NCI-H1105 (cell line): ENCODE results near the gene TOR1B.

Experiments used
- DNase-seq: peaks from one replicate; lab custom pipeline; 2025; lab: John Stamatoyannopoulos, UW

Gene TOR1B

DNA sequence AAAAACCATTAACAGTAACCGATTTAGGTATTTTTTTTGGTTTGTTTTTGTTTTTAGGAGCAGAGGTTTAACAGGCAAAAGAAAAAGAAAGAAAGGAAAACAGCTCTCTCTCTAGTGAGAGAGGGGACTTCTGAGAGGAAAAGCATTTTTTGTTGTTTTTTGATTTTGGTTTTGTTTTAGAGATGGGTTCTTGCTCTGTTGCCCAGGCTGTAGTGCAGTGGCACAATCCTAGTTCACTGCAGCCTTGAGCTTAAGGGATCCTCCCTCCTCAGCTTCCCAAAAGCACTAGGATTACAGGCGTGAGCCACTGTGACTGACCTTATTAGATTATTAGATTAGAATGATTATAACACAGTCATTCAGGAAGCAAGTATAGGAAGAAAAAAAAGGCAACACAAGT is 42.4 kb downstream of the TOR1B start:
- no peak for DNase-seq

DNA sequence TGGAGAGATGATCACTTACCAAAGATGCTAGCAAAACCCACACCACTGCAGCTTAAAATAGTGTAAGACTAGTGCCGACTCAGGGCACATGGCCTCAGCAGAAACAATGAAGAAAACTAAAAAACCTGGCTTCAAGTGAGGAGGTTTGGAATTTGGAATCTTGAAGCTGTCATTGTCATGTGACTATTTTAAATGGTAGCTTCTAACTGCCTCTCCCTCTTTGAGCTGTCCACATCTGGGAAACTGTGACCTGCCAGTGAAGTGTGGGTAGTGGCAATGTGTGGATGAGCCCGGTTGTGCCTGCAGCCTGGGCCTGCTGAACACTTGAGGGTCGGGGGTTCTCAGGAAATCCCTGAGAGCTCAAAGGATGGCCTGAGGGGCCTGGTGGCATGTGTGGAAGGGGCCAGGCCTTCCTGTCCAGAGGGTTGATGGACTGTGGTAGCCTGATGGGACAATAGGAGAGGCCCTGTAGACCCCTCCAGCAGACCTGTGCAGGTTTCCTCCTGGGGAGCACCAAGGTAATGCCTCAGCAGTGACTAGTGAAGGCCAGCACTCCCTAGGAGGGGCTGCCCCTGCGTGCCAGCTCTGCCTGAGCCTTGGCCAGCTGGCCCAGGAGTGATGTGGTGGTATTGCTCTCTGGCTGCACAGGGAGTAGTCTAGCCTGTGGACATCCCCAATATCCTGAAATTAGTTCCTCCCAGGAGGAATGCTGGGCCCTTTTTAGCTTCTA is 45.9 kb downstream of the TOR1B start:
- no peak for DNase-seq

DNA sequence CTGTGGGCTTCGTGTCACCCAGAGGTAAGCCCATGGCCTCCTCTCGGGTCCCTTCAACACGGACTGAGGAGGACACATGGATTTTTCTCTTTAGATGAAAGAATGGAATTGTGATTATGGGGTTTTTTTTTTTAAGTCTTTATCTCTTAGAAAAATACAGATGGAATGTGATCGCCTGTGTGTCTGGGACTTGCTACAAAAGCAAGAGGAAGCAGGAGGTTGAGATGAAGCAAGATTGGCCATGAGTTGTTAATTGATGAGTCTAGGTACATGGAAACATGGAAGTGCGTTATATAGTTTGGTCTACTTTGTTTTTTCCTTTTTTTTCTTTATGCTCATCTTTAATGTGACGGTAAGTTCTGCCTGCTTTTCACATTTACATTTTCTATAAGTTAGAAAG is 46.9 kb downstream of the TOR1B start:
- no peak for DNase-seq

DNA sequence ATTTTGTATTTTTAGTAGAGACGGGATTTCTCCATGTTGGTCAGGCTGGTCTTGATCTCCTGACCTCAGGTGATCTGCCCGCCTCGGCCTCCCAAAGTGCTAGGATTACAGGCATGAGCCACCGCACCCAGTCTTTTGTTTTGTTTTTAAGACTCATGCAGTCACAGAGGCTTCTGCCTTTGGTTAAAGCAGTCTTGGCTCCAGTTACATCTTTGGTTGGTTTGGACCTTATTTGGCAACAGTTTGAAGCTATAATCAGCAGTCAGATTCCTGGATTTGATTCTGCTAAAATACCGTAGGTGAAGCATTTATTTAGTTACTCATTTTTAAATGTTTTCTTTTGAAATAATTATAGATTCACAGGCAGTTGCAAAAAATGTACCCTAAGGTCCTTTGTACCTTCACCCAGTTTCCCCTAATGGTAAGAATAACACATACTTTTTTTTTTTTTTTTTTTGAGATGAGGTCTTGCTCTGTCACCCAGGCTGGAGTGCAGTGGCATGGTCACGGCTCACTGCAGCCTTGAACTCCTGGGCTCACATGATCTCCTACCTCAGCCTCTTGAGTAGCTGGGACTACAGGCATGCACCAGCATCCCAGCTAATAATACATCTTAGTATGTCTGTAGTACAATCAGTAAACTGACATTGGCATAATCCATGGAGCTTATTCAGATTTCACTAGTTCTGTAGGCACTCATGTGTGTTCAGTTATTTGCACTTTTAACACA is 48.0 kb downstream of the TOR1B start:
- no peak for DNase-seq

DNA sequence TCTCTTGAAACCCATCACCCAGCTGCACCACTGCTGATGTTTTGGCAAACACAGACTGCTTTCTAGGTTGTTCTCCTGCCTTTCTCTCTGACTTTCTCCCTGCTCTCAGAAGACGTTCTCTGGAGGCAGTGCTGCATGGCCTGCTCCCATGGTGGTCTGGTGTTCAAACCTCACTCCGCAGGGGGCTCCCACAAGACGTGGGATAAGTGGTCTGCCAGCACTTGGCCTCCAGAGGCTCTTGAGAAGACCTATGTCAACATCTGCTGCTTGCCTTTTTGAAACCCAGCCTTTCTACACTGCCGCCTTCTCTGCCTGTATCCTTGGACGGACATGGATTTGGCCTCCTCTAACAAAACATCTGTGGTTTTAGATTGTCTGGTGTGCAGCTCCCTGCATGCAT is 48.8 kb downstream of the TOR1B start:
- no peak for DNase-seq

DNA sequence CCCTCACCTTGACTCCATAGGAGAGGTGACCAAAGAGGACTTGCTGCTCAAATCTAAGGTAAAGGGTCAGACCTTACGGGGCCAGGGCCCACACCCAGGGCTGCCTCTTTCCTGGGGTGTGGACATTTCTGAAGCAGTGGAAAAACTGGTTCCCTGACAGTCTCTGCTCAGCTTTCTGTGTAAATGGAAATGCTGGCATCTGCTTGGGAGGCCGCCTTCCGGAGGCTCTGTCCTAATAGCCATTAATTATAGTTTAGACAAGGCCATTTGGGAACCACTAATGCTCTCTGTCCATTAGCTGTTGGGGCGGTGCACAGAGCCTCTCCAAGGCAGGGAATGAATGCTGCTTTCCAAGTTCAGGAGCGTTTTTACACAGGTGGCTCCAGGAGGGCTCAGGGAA is 49.6 kb downstream of the TOR1B start:
- DNase-seq, result no peak

DNA sequence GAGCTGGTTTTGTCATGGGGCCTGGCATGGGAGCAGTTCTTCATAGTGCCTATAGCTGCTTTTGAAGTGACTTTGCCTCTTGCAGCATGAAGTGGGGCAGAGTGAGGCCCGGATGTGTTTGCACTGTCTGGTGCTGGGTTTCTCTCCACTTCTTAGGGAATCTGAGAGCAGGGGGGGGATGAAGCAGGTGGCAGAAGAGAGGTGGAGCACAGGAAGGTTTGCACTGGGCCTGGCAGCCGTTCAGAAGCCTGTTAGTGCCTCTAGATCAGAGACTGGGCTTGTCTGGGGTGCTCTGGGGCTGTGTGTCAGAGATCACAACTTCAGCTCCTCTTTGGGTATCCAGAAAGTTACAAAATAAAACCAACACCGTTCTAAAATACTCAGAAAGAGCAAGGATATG is 50.6 kb downstream of the TOR1B start:
- DNase-seq, result no peak

DNA sequence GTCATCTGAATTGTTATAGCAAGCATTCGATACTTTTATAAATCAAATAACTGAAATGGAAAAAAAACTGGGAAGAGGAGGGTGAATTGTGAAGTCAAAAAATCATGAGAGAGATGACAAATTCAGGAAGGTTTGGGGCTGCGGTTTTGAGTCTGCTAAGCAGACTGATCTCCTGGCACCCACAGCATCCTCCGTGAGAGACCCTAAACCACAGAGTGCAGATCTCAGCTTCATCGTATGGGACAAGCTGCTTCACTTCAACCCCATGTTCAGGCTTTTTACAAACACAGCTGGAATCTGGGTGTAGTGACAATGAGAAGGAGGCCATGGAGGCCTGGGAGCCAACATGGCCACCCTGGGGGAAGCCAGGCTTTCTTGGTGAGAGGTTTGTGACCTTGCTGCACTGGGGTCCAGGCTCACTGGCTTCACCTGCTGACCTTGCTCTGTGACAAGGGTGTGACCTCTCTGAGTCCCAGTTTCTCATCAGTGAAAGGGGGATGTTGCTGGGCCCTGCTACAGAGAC is 51.7 kb downstream of the TOR1B start:
- DNase-seq, result no peak

DNA sequence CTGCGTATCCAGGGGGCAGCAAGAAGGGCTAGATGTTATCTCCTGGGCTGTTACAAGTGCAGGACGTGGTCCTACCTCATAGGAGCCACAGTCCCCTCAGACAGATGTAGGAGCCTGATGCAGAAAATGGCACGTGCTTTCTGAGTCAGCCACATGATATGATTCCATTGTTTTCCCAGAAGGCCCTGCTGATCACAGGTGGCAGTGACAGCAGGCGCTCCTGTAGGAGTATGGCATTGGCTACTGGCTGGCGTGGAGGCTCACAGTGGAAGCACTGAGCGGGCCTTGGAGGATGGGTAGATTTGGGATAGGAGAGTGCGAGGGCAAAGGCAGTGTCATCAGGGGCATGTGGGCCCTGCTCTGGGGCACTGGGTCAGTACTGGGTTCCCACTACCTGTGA is 54.2 kb downstream of the TOR1B start:
- DNase-seq, result no peak

DNA sequence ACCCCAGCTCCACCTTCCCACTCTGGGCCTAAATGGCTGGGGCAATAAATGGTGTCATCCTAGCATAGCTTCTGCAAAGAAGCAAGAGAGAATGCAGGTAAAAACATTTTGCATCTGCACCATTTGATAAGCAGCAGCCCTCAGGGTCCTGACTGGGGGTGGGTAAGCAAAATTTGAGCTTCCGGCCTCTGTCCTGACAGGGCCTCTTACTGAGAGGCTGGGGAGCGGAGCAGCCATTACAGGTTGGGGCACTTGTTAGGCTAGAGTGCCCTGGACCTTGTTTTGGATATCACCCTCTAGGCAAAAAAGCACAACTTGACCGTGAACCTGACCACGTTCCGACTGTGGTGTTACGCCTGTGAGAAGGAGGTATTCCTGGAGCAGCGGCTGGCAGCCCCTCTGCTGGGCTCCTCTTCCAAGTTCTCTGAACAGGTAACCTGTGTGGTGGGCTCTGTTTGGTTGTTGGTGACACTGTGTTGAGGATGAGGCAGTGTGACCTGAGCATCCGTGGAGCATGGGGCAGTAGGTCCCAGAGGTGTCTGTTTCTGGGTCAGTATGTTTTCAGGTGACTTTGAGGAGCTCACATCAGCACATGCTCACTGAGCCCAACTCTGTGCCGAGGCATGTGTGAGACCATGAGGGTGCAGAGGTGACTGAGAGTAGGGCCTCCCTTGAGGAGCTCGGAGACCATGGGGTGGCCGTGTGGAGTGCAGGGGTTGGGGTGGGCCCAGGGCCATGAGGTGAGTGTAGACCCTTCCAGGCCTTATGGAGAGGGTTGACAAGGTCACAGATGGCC is 55.4 kb downstream of the TOR1B start:
- no peak for DNase-seq
